ENCODE data around the gene TMEM132E.

TMEM132E gene

GRCh38 chr17:34607917-34608316 lies 28.5 kb downstream of the TMEM132E start:
- DNase-seq: no peak

- DNase-seq: no peak
These were observed 29.8 kb downstream of the TMEM132E start for GRCh38 chr17:34609210-34609609.

GRCh38 chr17:34610039-34610438 lies 30.7 kb downstream of the TMEM132E start:
- no peak for DNase-seq

GRCh38 chr17:34610506-34610905 lies 31.1 kb downstream of the TMEM132E start:
- no peak for DNase-seq

GRCh38 chr17:34613064-34614019 lies 34.0 kb downstream of the TMEM132E start:
- DNase-seq: no peak

GRCh38 chr17:34614698-34615097 lies 35.3 kb downstream of the TMEM132E start:
- no peak for DNase-seq

GRCh38 chr17:34615326-34615725 lies 35.9 kb downstream of the TMEM132E start:
- no peak for DNase-seq

GRCh38 chr17:34616148-34616547 lies 36.8 kb downstream of the TMEM132E start:
- DNase-seq: no peak

GRCh38 chr17:34617398-34617797 lies 38.0 kb downstream of the TMEM132E start:
- DNase-seq: no peak

- no peak for DNase-seq
These were observed 40.4 kb downstream of the TMEM132E start for GRCh38 chr17:34619687-34620217.

GRCh38 chr17:34620458-34620857 lies 41.1 kb downstream of the TMEM132E start:
- no peak for DNase-seq

- no peak for DNase-seq
These were observed 43.7 kb downstream of the TMEM132E start for GRCh38 chr17:34622862-34623623.

GRCh38 chr17:34623856-34624766 lies 44.7 kb downstream of the TMEM132E start:
- no peak for DNase-seq

GRCh38 chr17:34624767-34625383 lies 45.5 kb downstream of the TMEM132E start:
- no peak for DNase-seq

- no peak for DNase-seq
These were observed 46.8 kb downstream of the TMEM132E start for GRCh38 chr17:34626121-34626681.

GRCh38 chr17:34628879-34629278 lies 49.5 kb downstream of the TMEM132E start:
- DNase-seq: no peak

- DNase-seq: no peak
These were observed 54.0 kb downstream of the TMEM132E start for GRCh38 chr17:34633351-34633750.

- no peak for DNase-seq
These were observed 54.4 kb downstream of the TMEM132E start for GRCh38 chr17:34633760-34634159.

- DNase-seq: no peak
These were observed 55.3 kb downstream of the TMEM132E start for GRCh38 chr17:34634551-34635160.

GRCh38 chr17:34635876-34636275 lies 56.5 kb downstream of the TMEM132E start:
- DNase-seq: no peak

- DNase-seq: no peak
These were observed 57.7 kb downstream of the TMEM132E start for GRCh38 chr17:34637041-34637547.
